Smooth muscle cell (in vitro differentiated cells): ENCODE results near the gene ANKRD39. TPM values are rescaled to one million over a fixed set of nuclear protein-coding genes. Genes with fewer than 3 reads are reported as not detected.

Source experiments
- DNase-seq: peaks from one replicate; lab custom pipeline; 2025; ENCODE audit not compliant: unreplicated experiment; lab: John Stamatoyannopoulos, UW
- H2AFZ ChIP-seq: fragments of 200-600 bp; sonication (generic); 2 replicates; pipeline ENCODE4 v1.6.0; 2016; ENCODE audit warnings: antibody characterized with exemption, low read depth, mild to moderate bottlenecking
- H3F3A ChIP-seq: fragments of 200-600 bp; sonication (generic); 2 replicates; pipeline ENCODE4 v1.6.0; 2017; ENCODE audit warnings: antibody characterized with exemption, low read depth
- H3K27ac ChIP-seq: fragments of 200-600 bp; sonication (generic); 2 replicates; pipeline ENCODE4 v1.5.1; 2016; ENCODE audit warnings: low read depth, mild to moderate bottlenecking
- H3K27me3 ChIP-seq: fragments of 200-600 bp; sonication (generic); 2 replicates; pipeline ENCODE4 v1.6.1; 2016; ENCODE audit warnings: low read depth, mild to moderate bottlenecking
- H3K36me3 ChIP-seq: fragments of 200-600 bp; sonication (generic); 2 replicates; pipeline ENCODE4 v1.5.1; 2016; ENCODE audit warnings: low read depth
- H3K4me1 ChIP-seq: fragments of 200-600 bp; sonication (generic); 2 replicates; pipeline ENCODE4 v1.5.1; 2016; ENCODE audit warnings: low read depth
- H3K4me2 ChIP-seq: fragments of 200-600 bp; sonication (generic); 2 replicates; pipeline ENCODE4 v1.6.0; 2016; ENCODE audit warnings: mild to moderate bottlenecking
- H3K4me3 ChIP-seq: fragments of 200-600 bp; sonication (generic); 2 replicates; pipeline ENCODE4 v1.5.1; 2016; ENCODE audit warnings: mild to moderate bottlenecking
- H3K79me2 ChIP-seq: fragments of 200-600 bp; sonication (generic); 2 replicates; pipeline ENCODE4 v1.6.0; 2016; ENCODE audit warnings: low read depth, mild to moderate bottlenecking
- H3K9ac ChIP-seq: fragments of 200-600 bp; sonication (generic); 2 replicates; pipeline ENCODE4 v1.6.0; 2016; ENCODE audit warnings: low read depth
- H3K9me3 ChIP-seq: fragments of 200-600 bp; sonication (generic); replicated peaks from 2 replicates; pipeline ENCODE4 v1.5.1; 2016; ENCODE audit warnings: low read depth
- H4K20me1 ChIP-seq: fragments of 200-600 bp; sonication (generic); 2 replicates; pipeline ENCODE4 v1.6.0; 2016; ENCODE audit warnings: low read depth
- CTCF ChIP-seq: fragments of 200-600 bp; sonication (generic); IDR thresholded peaks from 2 replicates; pipeline ENCODE4 v1.5.1; 2017; ENCODE audit warnings: borderline replicate concordance, mild to moderate bottlenecking, antibody characterized with exemption; ENCODE audit not compliant: insufficient read depth, poor library complexity, severe bottlenecking
- whole genome bisulfite sequencing: methylation state at CpG from one replicate; pipeline ENCODE4 v1.1.7; 2016; ENCODE audit warnings: low lambda C conversion rate; 5-methylcytosine and 5-hydroxymethylcytosine counted together
- polyA plus RNA-seq: library from polyadenylated mRNA; unstranded; fragments of >200 nt; fragmentation: Nextera tagmentation; extraction: Ambion mirVana; gene quantifications from 2 replicates; pipeline ENCODE4 v1.2.1, GENCODE V29; 2016
- total RNA-seq: library from RNA; depleted of rRNA; stranded (reverse); fragments of >200 nt; gene quantifications from 2 replicates; pipeline ENCODE4 v1.2.3, GENCODE V29; 2014

Gene ANKRD39
- total and polyA plus RNA-seq, 2 experiments from 2014 or later = 7.9 to 16.5 TPM

DNA sequence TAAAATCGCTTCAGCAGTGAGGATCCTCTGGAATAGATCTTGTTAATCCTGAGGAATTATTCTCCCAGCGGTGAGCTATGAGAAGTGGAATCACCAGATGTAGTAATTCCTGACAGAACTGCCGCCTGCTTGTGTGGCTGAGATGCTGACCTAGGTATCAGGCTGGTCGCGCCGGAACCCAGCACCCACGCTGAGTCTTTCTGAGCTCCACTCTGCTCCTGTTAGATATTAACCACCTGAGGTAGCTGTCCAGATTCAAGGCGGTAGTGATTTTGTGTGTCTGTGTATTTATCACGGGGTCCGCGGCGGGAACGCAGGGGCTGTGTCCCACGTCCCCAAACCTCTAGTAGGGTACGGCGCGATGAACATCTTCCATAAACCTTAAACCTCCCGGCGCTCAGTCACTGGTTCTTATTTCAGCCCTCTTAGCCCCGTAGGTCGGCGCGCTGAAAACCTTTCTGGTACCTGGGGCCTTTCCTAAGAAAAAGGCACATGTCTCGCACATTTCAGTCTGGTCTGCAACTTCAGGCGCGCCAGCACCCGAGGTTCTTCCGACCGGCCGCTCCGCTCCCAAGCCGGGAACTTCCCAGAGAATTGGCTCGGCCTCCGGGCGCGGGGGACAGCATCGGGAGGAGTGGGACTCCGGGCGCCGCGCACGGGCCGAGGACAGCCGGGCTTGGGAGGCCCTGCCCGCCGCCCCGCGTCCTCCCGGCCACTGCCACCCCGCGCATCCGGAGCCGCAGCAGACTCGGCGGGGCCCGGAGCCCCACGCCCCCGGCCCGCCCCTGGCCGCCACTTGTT, 42.3 kb downstream of the ANKRD39 start:
- no peaks in the 10 kb centered on the region for H3K79me2 ChIP-seq
- peaks cover 4% of the 10 kb centered on the region for H3F3A ChIP-seq
- peak overlapping the region; percentile 14 for H3K27ac ChIP-seq
- no peaks in the 10 kb centered on the region for H3K36me3 ChIP-seq
- DNase-seq = no peak
- H3K27me3 ChIP-seq = peaks cover 3% of the 10 kb centered on the region
- peaks cover 23% of the 10 kb centered on the region for H4K20me1 ChIP-seq
- peak overlapping the region; percentile 75 for H3K4me3 ChIP-seq
- H3K9ac ChIP-seq = peak overlapping the region; percentile 36
- WGBS = 2% methylated on average over 39 of the region's 60 CpGs
- H2AFZ ChIP-seq = peak overlapping the region; percentile 87
- no peaks in the 10 kb centered on the region for H3K9me3 ChIP-seq
- H3K4me1 ChIP-seq = peaks cover 11% of the 10 kb centered on the region
- no peak for TF ChIP-seq CTCF
- peak overlapping the region; percentile 95 for H3K4me2 ChIP-seq

DNA sequence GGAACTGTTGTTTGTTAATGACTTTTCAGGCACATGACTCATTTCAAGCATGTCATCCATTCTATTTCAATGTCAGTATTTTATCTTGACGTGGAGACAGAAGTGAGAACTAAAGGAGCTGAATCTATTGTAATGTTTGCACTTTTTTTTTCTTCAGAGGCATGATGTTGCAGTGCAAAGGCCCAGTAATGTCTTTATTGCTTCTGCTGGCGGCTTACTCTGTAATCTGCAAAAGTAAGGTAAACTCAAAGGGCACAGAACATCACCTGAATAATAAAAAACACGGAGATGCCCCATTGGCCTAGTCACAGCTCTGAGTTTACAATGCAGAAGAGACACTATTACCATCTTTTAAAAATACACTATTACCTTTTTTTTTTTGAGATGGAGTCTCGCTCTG, 44.2 kb downstream of the ANKRD39 start:
- peaks cover 15% of the 10 kb centered on the region for H4K20me1 ChIP-seq
- H3K27me3 ChIP-seq = peaks cover 3% of the 10 kb centered on the region
- H2AFZ ChIP-seq = no peak overlapping the region
- no peaks in the 10 kb centered on the region for H3K9me3 ChIP-seq
- peaks cover 11% of the 10 kb centered on the region for H3K4me1 ChIP-seq
- H3K36me3 ChIP-seq = no peaks in the 10 kb centered on the region
- no peak overlapping the region for H3K9ac ChIP-seq
- WGBS = 96% methylated on average over 4 of the region's 4 CpGs
- DNase-seq = no peak
- no peaks in the 10 kb centered on the region for H3K79me2 ChIP-seq
- no peak overlapping the region for H3K4me2 ChIP-seq
- no peak overlapping the region for H3K27ac ChIP-seq
- peaks cover 4% of the 10 kb centered on the region for H3F3A ChIP-seq
- TF ChIP-seq CTCF = no peak
- no peak overlapping the region for H3K4me3 ChIP-seq

DNA sequence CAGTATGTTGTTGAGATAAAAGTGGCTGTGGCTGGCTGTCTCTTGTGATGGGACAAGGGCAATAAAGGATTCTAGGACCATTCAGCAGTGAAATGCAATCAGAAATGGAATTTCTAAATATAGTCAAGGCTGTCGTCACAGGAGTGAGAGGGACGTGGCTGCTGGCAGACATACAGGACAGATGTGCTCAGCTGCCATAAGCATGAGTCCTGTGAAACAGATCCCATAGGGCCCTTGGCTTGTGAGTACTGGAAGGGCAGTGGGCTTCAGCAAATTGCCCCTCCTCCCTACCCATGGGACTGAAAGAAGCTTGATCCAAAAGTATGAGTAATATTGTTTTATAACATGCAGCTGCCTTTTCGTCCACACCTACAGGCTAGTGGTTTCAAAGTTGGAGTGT, 45.9 kb downstream of the ANKRD39 start:
- no peak for DNase-seq
- Histone ChIP-seq H4K20me1 (no peaks in the 10 kb centered on the region), H3K9ac (no peak overlapping the region), H2AFZ (no peak overlapping the region), H3K4me3 (no peak overlapping the region), H3K79me2 (no peaks in the 10 kb centered on the region), H3K36me3 (no peaks in the 10 kb centered on the region), H3K27me3 (no peaks in the 10 kb centered on the region), H3K4me1 (no peaks in the 10 kb centered on the region), H3F3A (peaks cover 4% of the 10 kb centered on the region), H3K4me2 (no peak overlapping the region), H3K27ac (no peak overlapping the region), H3K9me3 (no peaks in the 10 kb centered on the region)
- WGBS = 77% methylated on average over 3 of the region's 3 CpGs
- TF ChIP-seq CTCF = no peak

DNA sequence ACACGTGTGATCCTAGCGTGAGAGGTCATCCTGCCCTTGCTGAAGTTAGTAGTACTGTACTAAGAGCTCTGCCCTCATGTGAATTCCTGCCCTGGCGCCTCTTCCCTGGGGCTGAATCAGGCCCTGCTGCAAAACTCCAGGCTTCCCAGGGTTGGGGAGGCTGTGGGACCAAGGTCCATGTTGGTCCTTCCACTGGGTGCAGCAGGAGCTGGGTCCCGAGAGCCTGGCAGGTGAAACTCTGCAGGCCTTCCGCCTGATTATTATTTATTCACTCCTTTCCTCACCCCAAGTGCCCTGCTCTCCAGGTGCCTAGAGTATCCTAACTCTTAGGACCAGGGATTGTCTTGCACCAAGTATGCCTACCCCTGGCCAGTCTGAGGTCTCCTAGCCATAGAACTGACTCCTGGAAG, 47.0 kb downstream of the ANKRD39 start:
- H3F3A ChIP-seq = peaks cover 4% of the 10 kb centered on the region
- H3K4me2 ChIP-seq = no peak overlapping the region
- no peak for DNase-seq
- no peak overlapping the region for H3K4me3 ChIP-seq
- no peaks in the 10 kb centered on the region for H3K36me3 ChIP-seq
- no peak overlapping the region for H2AFZ ChIP-seq
- no peaks in the 10 kb centered on the region for H4K20me1 ChIP-seq
- H3K9me3 ChIP-seq = no peaks in the 10 kb centered on the region
- H3K27ac ChIP-seq = no peak overlapping the region
- no peaks in the 10 kb centered on the region for H3K27me3 ChIP-seq
- 94% methylated on average over 5 of the region's 5 CpGs for WGBS
- H3K4me1 ChIP-seq = no peaks in the 10 kb centered on the region
- H3K9ac ChIP-seq = no peak overlapping the region
- TF ChIP-seq CTCF = no peak
- no peaks in the 10 kb centered on the region for H3K79me2 ChIP-seq
